SK-N-MC (cell line): ENCODE results near the gene CELSR3.

Experiments
- EZH2 ChIP-seq: fragments of 200-600 bp; sonication (generic); IDR thresholded peaks from one replicate; pipeline ENCODE4 v1.6.1; 2017; ENCODE audit warnings: antibody characterized with exemption
- FOXP2 ChIP-seq: optimal IDR thresholded peaks from 2 replicates; pipeline ENCODE3; 2011; ENCODE audit warnings: mild to moderate bottlenecking, moderate library complexity; ENCODE audit not compliant: insufficient read depth; ENCODE audit errors: extremely low read length, control extremely low read depth
- POLR2AphosphoS5 ChIP-seq: IDR thresholded peaks from 2 replicates; pipeline ENCODE4 v1.6.1; 2012; ENCODE audit warnings: mild to moderate bottlenecking, low read depth, low read length, borderline replicate concordance

- TF ChIP-seq EZH2 (no peak), POLR2AphosphoS5 (no peak), FOXP2 (no peak)
Measured at GRCh38 chr3:48648188-48648850, 14.4 kb downstream of the CELSR3 start.
